H1 (cell line): Measurements from ENCODE around the gene TADA3. TPM values are rescaled to one million over a fixed set of nuclear protein-coding genes. Genes with fewer than 3 reads are reported as not detected.

Source experiments
- CHD7 ChIP-seq: fragments of 300-600 bp; sonication (generic); IDR thresholded peaks from 2 replicates; pipeline ENCODE4 v1.7.1; 2012; ENCODE audit warnings: low read length, moderate library complexity, mild to moderate bottlenecking, inconsistent platforms; ENCODE audit not compliant: insufficient replicate concordance
- CTCF ChIP-seq, 3 experiments: IDR thresholded peaks; 1 replicate in 2 of 3; 2 replicates in 1 of 3; pipeline versions ENCODE4 v1.5.1 to v1.6.1; 2011; ENCODE audit warnings: low read length in 3 of 3, mild to moderate bottlenecking in 3 of 3, inconsistent platforms in 2 of 3, low read depth in 1 of 3, moderate library complexity in 1 of 3; ENCODE audit not compliant: insufficient read depth in 1 of 3; ENCODE audit errors: control extremely low read depth in 1 of 3
- EP300 ChIP-seq, 2 experiments: IDR thresholded peaks; 1 replicate in 1 of 2; 2 replicates in 1 of 2; pipeline ENCODE4 v1.6.1; 2011 to 2012; ENCODE audit warnings: low read depth in 2 of 2, low read length in 2 of 2, mild to moderate bottlenecking in 2 of 2, borderline replicate concordance in 1 of 2, inconsistent platforms in 1 of 2, moderate library complexity in 1 of 2
- EZH2 ChIP-seq: fragments of 200-600 bp; sonication (generic); IDR thresholded peaks from 2 replicates; pipeline ENCODE4 v1.7.1; 2012; ENCODE audit warnings: low read depth, mild to moderate bottlenecking, moderate library complexity, low read length, inconsistent platforms; ENCODE audit not compliant: severe bottlenecking
- NANOG ChIP-seq: IDR thresholded peaks from 2 replicates; pipeline ENCODE4 v1.6.1; 2011; ENCODE audit warnings: low read length, low read depth, mild to moderate bottlenecking, inconsistent platforms; ENCODE audit not compliant: insufficient read depth, poor library complexity, severe bottlenecking
- RAD21 ChIP-seq, 2 experiments: IDR thresholded peaks in 1 of 2; conservative IDR thresholded peaks in 1 of 2; 2 replicates each; pipeline ENCODE4 v1.6.1; 2011; ENCODE audit warnings: low read depth in 2 of 2, low read length in 2 of 2, improper control_type of control experiment in 1 of 2, inconsistent platforms in 1 of 2, mild to moderate bottlenecking in 1 of 2, moderate library complexity in 1 of 2
- RBBP5 ChIP-seq: IDR thresholded peaks from 2 replicates; pipeline ENCODE4 v1.7.1; 2012; ENCODE audit warnings: low read depth, mild to moderate bottlenecking, inconsistent platforms, low read length, moderate library complexity, borderline replicate concordance
- polyA plus RNA-seq, 7 experiments: library from polyadenylated mRNA; depleted of rRNA in 3 of 7; stranded (reverse) in 5 of 7; unstranded in 2 of 7; fragments of >200 nt in 5 of 7; fragments of 200-250 nt in 2 of 7; gene quantifications; 1 replicate in 5 of 7; 2 replicates in 1 of 7; 4 replicates in 1 of 7; pipeline versions ENCODE4 v1.2.1 to v1.2.3, GENCODE V29; 2011 to 2013; ENCODE audit warnings: missing spikeins in 2 of 7, mixed read lengths in 2 of 7
- total RNA-seq: library from RNA; stranded (reverse); fragmentation: NEBNext Ultra II Directional; extraction: Animal tissue kit (Norgen Biotek cat#: 25700); gene quantifications from 2 replicates; pipeline ENCODE4 v1.2.1, GENCODE V29; 2021

The TADA3 gene
- total and polyA plus RNA-seq, 2 of the 8 experiments (the other 6 are each of a cell fraction or from before 2014, with no cell fraction given): 43.4 to 50.3 TPM

- TF ChIP-seq CHD7 (no peak), EP300 (IDR thresholded peaks at IDR 0.05; ENCODE audit: borderline replicate concordance in 1 of 2, low read depth in 2 of 2, low read length in 2 of 2) (no peak), RBBP5 (no peak), RAD21 (IDR thresholded peaks at IDR 0.05 in 1 of 2, conservative IDR thresholded peaks at IDR 0.05 in 1 of 2; ENCODE audit: low read depth in 2 of 2, low read length in 2 of 2) (peak; percentile 36 to 43; a peak in 3 of 4 replicates), CTCF (IDR thresholded peaks at IDR 0.05; ENCODE audit: control extremely low read depth in 1 of 3, insufficient read depth in 1 of 3, low read depth in 1 of 3, low read length in 3 of 3) (peak in 1 of 3 experiments; percentile 43; a peak in 2 of 4 replicates), EZH2 (no peak), NANOG (no peak)
Measured at GRCh38 chr3:9782770-9783169, 9.5 kb downstream of the TADA3 start (continued).
